GM23338 (cell line): ENCODE data around the gene SPI1. TPM values are rescaled to one million over a fixed set of nuclear protein-coding genes. Genes with fewer than 3 reads are reported as not detected.

Source experiments
- ATAC-seq: fragments of 200-7000 bp; cut with Tn5 transposase; 3 replicates; pipeline ENCODE4 v1.9.1; 2020
- DNase-seq: peaks from one replicate; pipeline ENCODE4 v3.0.0-alpha.2; 2015; ENCODE audit warnings: low spot score
- H2AFZ ChIP-seq: fragments of 200-600 bp; sonication (generic); 2 replicates; pipeline ENCODE4 v1.8.0; 2016; ENCODE audit warnings: antibody characterized with exemption, mild to moderate bottlenecking, moderate library complexity
- H3F3A ChIP-seq: fragments of 200-600 bp; sonication (generic); replicated peaks from 2 replicates; pipeline ENCODE4 v1.8.0; 2017; ENCODE audit warnings: antibody characterized with exemption, mixed run types, low read depth
- H3K27ac ChIP-seq: fragments of 200-600 bp; sonication (generic); 2 replicates; pipeline ENCODE4 v1.6.1; 2016; ENCODE audit warnings: low read depth
- H3K27me3 ChIP-seq: fragments of 200-600 bp; sonication (generic); 2 replicates; pipeline ENCODE4 v1.8.0; 2016; ENCODE audit warnings: mild to moderate bottlenecking, mixed run types, moderate library complexity; ENCODE audit not compliant: insufficient read depth
- H3K36me3 ChIP-seq: fragments of 200-600 bp; sonication (generic); 2 replicates; pipeline ENCODE4 v1.8.0; 2016; ENCODE audit warnings: mild to moderate bottlenecking; ENCODE audit not compliant: insufficient read depth
- H3K4me1 ChIP-seq: fragments of 200-600 bp; sonication (generic); 2 replicates; pipeline ENCODE4 v1.8.0; 2016; ENCODE audit warnings: mild to moderate bottlenecking, moderate library complexity; ENCODE audit not compliant: insufficient read depth
- H3K4me2 ChIP-seq: fragments of 200-600 bp; sonication (generic); 2 replicates; pipeline ENCODE4 v1.7.1; 2017; ENCODE audit warnings: mixed run types
- H3K4me3 ChIP-seq: fragments of 200-600 bp; sonication (generic); 2 replicates; pipeline ENCODE4 v1.6.1; 2016; ENCODE audit warnings: mixed run types
- H3K79me2 ChIP-seq: fragments of 200-600 bp; sonication (generic); replicated peaks from 2 replicates; pipeline ENCODE4 v1.8.0; 2017; ENCODE audit warnings: mild to moderate bottlenecking; ENCODE audit not compliant: insufficient read depth
- H3K9me2 ChIP-seq: fragments of 200-600 bp; sonication (generic); 2 replicates; pipeline ENCODE4 v1.8.0; 2017; ENCODE audit not compliant: insufficient read depth
- H4K20me1 ChIP-seq: fragments of 200-600 bp; sonication (generic); replicated peaks from 2 replicates; pipeline ENCODE4 v1.8.0; 2017; ENCODE audit warnings: mild to moderate bottlenecking; ENCODE audit not compliant: insufficient read depth
- H3K27ac Mint-ChIP-seq: 2 replicates; pipeline ENCODE4 v1.8.0; 2020; ENCODE audit warnings: inconsistent platforms, mild to moderate bottlenecking, moderate library complexity, mixed read lengths
- H3K27me3 Mint-ChIP-seq: 3 replicates; pipeline ENCODE4 v1.8.0; 2022; ENCODE audit warnings: low read depth, mild to moderate bottlenecking, moderate library complexity, mixed read lengths, inconsistent platforms; ENCODE audit not compliant: insufficient read depth, poor library complexity
- H3K36me3 Mint-ChIP-seq: 3 replicates; pipeline ENCODE4 v1.8.0; 2021; ENCODE audit warnings: low read depth, mild to moderate bottlenecking, inconsistent platforms, moderate library complexity, mixed read lengths
- H3K4me1 Mint-ChIP-seq: 3 replicates; pipeline ENCODE4 v1.8.0; 2020; ENCODE audit warnings: mild to moderate bottlenecking, inconsistent platforms, mixed read lengths
- H3K4me3 Mint-ChIP-seq: 3 replicates; pipeline ENCODE4 v1.8.0; 2021; ENCODE audit warnings: moderate library complexity, mild to moderate bottlenecking, inconsistent platforms, mixed read lengths
- H3K9me3 Mint-ChIP-seq: 3 replicates; pipeline ENCODE4 v1.8.0; 2020; ENCODE audit warnings: moderate library complexity, mild to moderate bottlenecking, inconsistent platforms, mixed read lengths
- CREB1 ChIP-seq: fragments of 250-450 bp; sonication (Bioruptor Pico); IDR thresholded peaks from 2 replicates; pipeline ENCODE4 v1.5.0; 2020; ENCODE audit warnings: low read depth, mild to moderate bottlenecking, moderate library complexity
- EZH2 ChIP-seq: fragments of 200-600 bp; sonication (generic); IDR thresholded peaks from one replicate; pipeline ENCODE4 v1.8.0; 2017; ENCODE audit warnings: antibody characterized with exemption, mild to moderate bottlenecking, low read depth; ENCODE audit not compliant: unreplicated experiment
- STAT1 ChIP-seq: IDR thresholded peaks from one replicate; pipeline ENCODE4 v1.6.1; 2016; ENCODE audit warnings: antibody characterized with exemption; ENCODE audit not compliant: unreplicated experiment
- ZNF114 ChIP-seq: fragments of 250-450 bp; sonication (Bioruptor Pico); IDR thresholded peaks from 2 replicates; pipeline ENCODE4 v1.5.0; 2020; ENCODE audit warnings: mild to moderate bottlenecking, moderate library complexity
- ZNF462 ChIP-seq: fragments of 250-450 bp; sonication (Bioruptor Pico); IDR thresholded peaks from 2 replicates; pipeline ENCODE4 v1.5.0; 2020; ENCODE audit warnings: mild to moderate bottlenecking, moderate library complexity
- polyA plus RNA-seq: library from polyadenylated mRNA; unstranded; fragments of >200 nt; fragmentation: Nextera tagmentation; extraction: Ambion mirVana; gene quantifications from 2 replicates; pipeline ENCODE4 v1.2.1, GENCODE V29; 2016
- total RNA-seq: library from RNA; depleted of rRNA; stranded (reverse); fragments of >200 nt; shearing (Covaris generic); gene quantifications from 2 replicates; pipeline ENCODE4 v1.2.3, GENCODE V29; 2014
- TF ChIP-seq, protein P1 (sequence below): IDR thresholded peaks from 2 replicates; pipeline ENCODE4 v1.6.1; 2016; ENCODE audit warnings: antibody characterized with exemption

The SPI1 gene
- total and polyA plus RNA-seq, 2 experiments from 2014 or later, result 0.23 TPM; not detected in 1

- no peak for TF ChIP-seq ZNF462
These were observed 15.1 kb upstream of the SPI1 start (continued) for GRCh38 chr11:47393163-47394049.

- Histone ChIP-seq H3K79me2 (no peaks in the 10 kb centered on the region), H3K27ac (no peak overlapping the region), H3K4me1 (no peaks in the 10 kb centered on the region), H3K4me3 (no peak overlapping the region), H2AFZ (no peak overlapping the region), H3K4me2 (no peak overlapping the region), H3K27me3 (no peaks in the 10 kb centered on the region), H3K36me3 (no peaks in the 10 kb centered on the region), H3F3A (no peaks in the 10 kb centered on the region), H4K20me1 (no peaks in the 10 kb centered on the region), H3K9me2 (no peaks in the 10 kb centered on the region)
- H3K36me3 Mint-ChIP-seq, result no peaks in the 10 kb centered on the region
- H3K9me3 Mint-ChIP-seq, result no peaks in the 10 kb centered on the region
- DNase-seq, result no peak
- H3K27me3 Mint-ChIP-seq, result peaks cover 6% of the 10 kb centered on the region
- no peak for ATAC-seq
- H3K27ac Mint-ChIP-seq, result no peak overlapping the region
- no peak overlapping the region for H3K4me3 Mint-ChIP-seq
- peaks cover 2% of the 10 kb centered on the region; the same call in 2 of the 3 replicates for H3K4me1 Mint-ChIP-seq
- no peak for TF ChIP-seq CREB1 (CRISPR knock-in tag)
- no peak for TF ChIP-seq EZH2
- TF ChIP-seq STAT1, result no peak
- TF ChIP-seq ZNF462, result no peak
- TF ChIP-seq, protein P1, sequence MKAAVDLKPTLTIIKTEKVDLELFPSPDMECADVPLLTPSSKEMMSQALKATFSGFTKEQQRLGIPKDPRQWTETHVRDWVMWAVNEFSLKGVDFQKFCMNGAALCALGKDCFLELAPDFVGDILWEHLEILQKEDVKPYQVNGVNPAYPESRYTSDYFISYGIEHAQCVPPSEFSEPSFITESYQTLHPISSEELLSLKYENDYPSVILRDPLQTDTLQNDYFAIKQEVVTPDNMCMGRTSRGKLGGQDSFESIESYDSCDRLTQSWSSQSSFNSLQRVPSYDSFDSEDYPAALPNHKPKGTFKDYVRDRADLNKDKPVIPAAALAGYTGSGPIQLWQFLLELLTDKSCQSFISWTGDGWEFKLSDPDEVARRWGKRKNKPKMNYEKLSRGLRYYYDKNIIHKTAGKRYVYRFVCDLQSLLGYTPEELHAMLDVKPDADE, result no peak
- no peak for TF ChIP-seq ZNF114 (CRISPR knock-in tag)
These were observed 14.3 kb upstream of the SPI1 start for GRCh38 chr11:47392546-47393162.
